Measurements from ENCODE around the gene SGMS1. TPM values are rescaled to one million over a fixed set of nuclear protein-coding genes. Genes with fewer than 3 reads are reported as not detected.
"Not testable (repeated sequence)": the region's sequence is repeated elsewhere in the genome, so short reads cannot be mapped to it uniquely, and the experiment has no call there.

SGMS1 gene
- 10 to 100 TPM; 54.8 to 64.6 (median 60.5) TPM for polyA plus RNA-seq (ENCODE audit: insufficient read length in 4 of 4)

GRCh38 chr10:50623663-50624412 lies at the start of gene SGMS1:
TSS of gene SGMS1 (minus strand) at chr10:50623956. CDS start at chr10:50344114, 279,842 bp downstream.
- DNase-seq (ENCODE audit: low read depth in 4 of 4, low spot score in 3 of 4), result peak; percentile 65 to 81 (median 70)

GRCh38 chr10:50672152-50672551 lies 48.4 kb upstream of the SGMS1 start:
- not testable (repeated sequence) for DNase-seq (ENCODE audit: low read depth in 4 of 4, low spot score in 3 of 4)

- DNase-seq (ENCODE audit: low read depth in 4 of 4, low spot score in 3 of 4), result not testable (repeated sequence)
These were observed 47.9 kb upstream of the SGMS1 start for GRCh38 chr10:50671645-50672044.

GRCh38 chr10:50669957-50670356 lies 46.2 kb upstream of the SGMS1 start:
- DNase-seq (ENCODE audit: low read depth in 4 of 4, low spot score in 3 of 4), result not testable (repeated sequence)

- DNase-seq (ENCODE audit: low read depth in 4 of 4, low spot score in 3 of 4), result not testable (repeated sequence)
These were observed 43.6 kb upstream of the SGMS1 start for GRCh38 chr10:50667353-50667752.

- not testable (repeated sequence) for DNase-seq (ENCODE audit: low read depth in 4 of 4, low spot score in 3 of 4)
These were observed 38.7 kb upstream of the SGMS1 start for GRCh38 chr10:50662420-50662819.

- DNase-seq (ENCODE audit: low read depth in 4 of 4, low spot score in 3 of 4), result not testable (repeated sequence)
These were observed 37.8 kb upstream of the SGMS1 start for GRCh38 chr10:50661563-50661962.

GRCh38 chr10:50659865-50660730 lies 36.3 kb upstream of the SGMS1 start:
- DNase-seq (ENCODE audit: low read depth in 4 of 4, low spot score in 3 of 4), result not testable (repeated sequence)

- not testable (repeated sequence) for DNase-seq (ENCODE audit: low read depth in 4 of 4, low spot score in 3 of 4)
These were observed 35.5 kb upstream of the SGMS1 start for GRCh38 chr10:50659016-50659864.

GRCh38 chr10:50658165-50658564 lies 34.4 kb upstream of the SGMS1 start:
- DNase-seq (ENCODE audit: low read depth in 4 of 4, low spot score in 3 of 4), result no peak

GRCh38 chr10:50653758-50654157 lies 30.0 kb upstream of the SGMS1 start:
- DNase-seq (ENCODE audit: low read depth in 4 of 4, low spot score in 3 of 4), result no peak

GRCh38 chr10:50653142-50653541 lies 29.4 kb upstream of the SGMS1 start:
- DNase-seq (ENCODE audit: low read depth in 4 of 4, low spot score in 3 of 4), result peak in 1 of 4 donors; percentile 7

- DNase-seq (ENCODE audit: low read depth in 4 of 4, low spot score in 3 of 4), result no peak
These were observed 28.1 kb upstream of the SGMS1 start for GRCh38 chr10:50651808-50652207.

- no peak for DNase-seq (ENCODE audit: low read depth in 4 of 4, low spot score in 3 of 4)
These were observed 26.7 kb upstream of the SGMS1 start for GRCh38 chr10:50650481-50650880.

GRCh38 chr10:50648935-50649227 lies 25.1 kb upstream of the SGMS1 start:
- DNase-seq (ENCODE audit: low read depth in 4 of 4, low spot score in 3 of 4), result no peak

GRCh38 chr10:50648089-50648934 lies 24.6 kb upstream of the SGMS1 start:
- no peak for DNase-seq (ENCODE audit: low read depth in 4 of 4, low spot score in 3 of 4)

- not testable (repeated sequence) for DNase-seq (ENCODE audit: low read depth in 4 of 4, low spot score in 3 of 4)
These were observed 23.6 kb upstream of the SGMS1 start for GRCh38 chr10:50647350-50647749.

GRCh38 chr10:50645236-50645635 lies 21.5 kb upstream of the SGMS1 start:
- no peak for DNase-seq (ENCODE audit: low read depth in 4 of 4, low spot score in 3 of 4)

GRCh38 chr10:50641626-50642025 lies 17.9 kb upstream of the SGMS1 start:
- DNase-seq (ENCODE audit: low read depth in 4 of 4, low spot score in 3 of 4), result no peak

GRCh38 chr10:50640238-50640637 lies 16.5 kb upstream of the SGMS1 start:
- DNase-seq (ENCODE audit: low read depth in 4 of 4, low spot score in 3 of 4), result no peak
